HG03354 (cell line): ENCODE results near the gene CACNA1D.

Experiments
- ATAC-seq: cut with Tn5 transposase; IDR thresholded peaks from one replicate; pipeline ENCODE4 v1.9.1; 2021; ENCODE audit warnings: mild to moderate bottlenecking; ENCODE audit not compliant: unreplicated experiment, poor library complexity, severe bottlenecking

Gene CACNA1D

GRCh38 chr3:53792866-53793265 lies 298.5 kb downstream of the CACNA1D start:
- ATAC-seq = no peak

- ATAC-seq = no peak
These were observed 300.2 kb downstream of the CACNA1D start for GRCh38 chr3:53794597-53794996.

GRCh38 chr3:53795176-53795575 lies 300.8 kb downstream of the CACNA1D start:
- no peak for ATAC-seq

- no peak for ATAC-seq
These were observed 301.6 kb downstream of the CACNA1D start for GRCh38 chr3:53795789-53796560.

- ATAC-seq = no peak
These were observed 303.7 kb downstream of the CACNA1D start for GRCh38 chr3:53798144-53798543.

GRCh38 chr3:53799338-53799865 lies 305.0 kb downstream of the CACNA1D start:
- no peak for ATAC-seq

- ATAC-seq = no peak
These were observed 305.9 kb downstream of the CACNA1D start for GRCh38 chr3:53800041-53800906.

- no peak for ATAC-seq
These were observed 306.9 kb downstream of the CACNA1D start for GRCh38 chr3:53801319-53801718.

GRCh38 chr3:53802256-53802880 lies 308.0 kb downstream of the CACNA1D start:
- ATAC-seq = no peak

- ATAC-seq = no peak
These were observed 308.9 kb downstream of the CACNA1D start for GRCh38 chr3:53803124-53803815.

- no peak for ATAC-seq
These were observed 309.6 kb downstream of the CACNA1D start for GRCh38 chr3:53803816-53804695.

- ATAC-seq = peak; percentile 73
These were observed 310.5 kb downstream of the CACNA1D start for GRCh38 chr3:53804697-53805462.

GRCh38 chr3:53805463-53806159 lies 311.2 kb downstream of the CACNA1D start:
- no peak for ATAC-seq

GRCh38 chr3:53806182-53807116 lies 312.0 kb downstream of the CACNA1D start:
- ATAC-seq = peak; percentile 63

GRCh38 chr3:53807117-53807810 lies 312.9 kb downstream of the CACNA1D start:
- ATAC-seq = no peak

GRCh38 chr3:53808496-53808895 lies 314.1 kb downstream of the CACNA1D start:
- no peak for ATAC-seq
